KG1 (cell line): ENCODE measurements around the gene AKIRIN1.
A peak's percentile ranks its signal among the peaks of the same experiment; 100 is the strongest.
"Not testable (repeated sequence)": the region's sequence is repeated elsewhere in the genome, so short reads cannot be mapped to it uniquely, and the experiment has no call there.

ENCODE experiments used
- DNase-seq: peaks from one replicate; lab custom pipeline; 2025; lab: John Stamatoyannopoulos, UW

The AKIRIN1 gene

GRCh38 chr1:38997034-38997900 is 6.2 kb downstream of the AKIRIN1 start:
- no peak for DNase-seq

GRCh38 chr1:38997901-38998190 is 6.8 kb downstream of the AKIRIN1 start:
- DNase-seq = no peak

- DNase-seq = no peak
Measured at GRCh38 chr1:39001516-39002421, 10.7 kb downstream of the AKIRIN1 start.

- no peak for DNase-seq
Measured at GRCh38 chr1:39003281-39003680, 12.2 kb downstream of the AKIRIN1 start.

- DNase-seq = no peak
Measured at GRCh38 chr1:39003794-39004193, 12.7 kb downstream of the AKIRIN1 start.

GRCh38 chr1:39006287-39006686 is 15.2 kb downstream of the AKIRIN1 start:
- no peak for DNase-seq

GRCh38 chr1:39006726-39007645 is 15.9 kb downstream of the AKIRIN1 start:
- DNase-seq = no peak

- DNase-seq = not testable (repeated sequence)
Measured at GRCh38 chr1:39014956-39015355, 23.9 kb downstream of the AKIRIN1 start.

GRCh38 chr1:39016604-39017171 is 25.6 kb downstream of the AKIRIN1 start:
- no peak for DNase-seq

- no peak for DNase-seq
Measured at GRCh38 chr1:39017266-39017665, 26.2 kb downstream of the AKIRIN1 start.

- DNase-seq = not testable (repeated sequence)
Measured at GRCh38 chr1:39020494-39020893, 29.4 kb downstream of the AKIRIN1 start.

GRCh38 chr1:39021426-39021825 is 30.4 kb downstream of the AKIRIN1 start:
- DNase-seq = no peak

- no peak for DNase-seq
Measured at GRCh38 chr1:39023140-39023539, 32.1 kb downstream of the AKIRIN1 start.

- peak; percentile 81 for DNase-seq
Measured at GRCh38 chr1:39026051-39026865, 35.2 kb downstream of the AKIRIN1 start, which contains the start of gene NDUFS5. NDUFS5 (plus strand) TSS chr1:39026350; CDS start chr1:39028725, 2,375 bp downstream.

- DNase-seq = no peak
Measured at GRCh38 chr1:39026866-39027507, 35.9 kb downstream of the AKIRIN1 start.

- DNase-seq = no peak
Measured at GRCh38 chr1:39034114-39034654, 43.1 kb downstream of the AKIRIN1 start.

- DNase-seq = no peak
Measured at GRCh38 chr1:39036678-39037077, 45.6 kb downstream of the AKIRIN1 start.

GRCh38 chr1:39043513-39043912 is 52.4 kb downstream of the AKIRIN1 start:
- DNase-seq = no peak

- DNase-seq = no peak
Measured at GRCh38 chr1:39044762-39045161, 53.7 kb downstream of the AKIRIN1 start.

GRCh38 chr1:39045231-39045630 is 54.2 kb downstream of the AKIRIN1 start:
- DNase-seq = no peak
